NCI-H69 (cell line): ENCODE data around the gene AMIGO1.
"Not testable (repeated sequence)": the region's sequence is repeated elsewhere in the genome, so short reads cannot be mapped to it uniquely, and the experiment has no call there.

Experiments
- DNase-seq: peaks from one replicate; lab custom pipeline; 2025; lab: John Stamatoyannopoulos, UW

Gene AMIGO1

DNA sequence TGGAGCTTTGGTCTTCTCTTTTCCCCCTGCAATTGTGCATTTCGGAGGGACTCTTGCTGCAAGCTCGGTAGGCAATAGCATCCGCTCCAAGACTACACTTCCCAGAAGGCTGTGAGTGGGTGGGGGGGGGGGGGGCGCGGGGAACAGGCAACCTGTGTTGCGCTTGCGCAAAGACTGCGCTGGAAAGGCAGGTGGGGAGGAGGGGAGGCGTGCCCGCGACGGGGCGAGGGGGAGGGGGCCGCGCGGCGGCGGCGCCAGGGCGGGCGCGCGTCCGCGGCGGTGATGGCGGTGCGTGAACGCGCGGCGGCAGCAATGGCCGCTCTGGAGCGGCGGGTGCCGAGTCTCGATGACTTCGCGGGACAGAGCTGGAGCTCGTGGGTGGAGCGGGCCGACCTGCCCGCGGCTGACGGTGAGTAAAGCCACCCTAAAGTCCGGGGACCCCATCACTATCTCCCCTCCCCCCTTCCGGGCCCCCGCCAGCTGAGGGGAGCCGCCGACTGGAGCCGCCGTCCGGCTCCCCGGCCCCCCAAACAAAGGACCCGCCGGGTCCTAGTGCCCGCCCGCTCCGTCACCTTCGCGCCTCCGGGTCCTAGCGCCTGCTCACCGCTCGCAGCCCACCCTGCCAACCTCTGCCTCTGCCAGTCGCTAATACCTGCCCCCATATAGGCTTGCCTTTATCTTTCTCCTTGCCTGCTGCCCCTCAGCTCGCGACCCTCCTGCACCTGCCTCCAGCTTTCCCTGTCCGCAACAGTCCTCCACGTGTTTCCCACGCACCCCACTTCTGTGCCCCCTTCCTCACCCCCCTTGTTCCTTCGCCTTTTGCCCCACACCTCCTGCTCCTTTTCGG is 25.6 kb downstream of the AMIGO1 start, which contains the start of gene ATXN7L2:
Gene ATXN7L2 (plus strand): TSS at position 234 of the 847 bp plus-strand sequence. CDS start 49 bp downstream, at position 283.
- peak; percentile 91 for DNase-seq

DNA sequence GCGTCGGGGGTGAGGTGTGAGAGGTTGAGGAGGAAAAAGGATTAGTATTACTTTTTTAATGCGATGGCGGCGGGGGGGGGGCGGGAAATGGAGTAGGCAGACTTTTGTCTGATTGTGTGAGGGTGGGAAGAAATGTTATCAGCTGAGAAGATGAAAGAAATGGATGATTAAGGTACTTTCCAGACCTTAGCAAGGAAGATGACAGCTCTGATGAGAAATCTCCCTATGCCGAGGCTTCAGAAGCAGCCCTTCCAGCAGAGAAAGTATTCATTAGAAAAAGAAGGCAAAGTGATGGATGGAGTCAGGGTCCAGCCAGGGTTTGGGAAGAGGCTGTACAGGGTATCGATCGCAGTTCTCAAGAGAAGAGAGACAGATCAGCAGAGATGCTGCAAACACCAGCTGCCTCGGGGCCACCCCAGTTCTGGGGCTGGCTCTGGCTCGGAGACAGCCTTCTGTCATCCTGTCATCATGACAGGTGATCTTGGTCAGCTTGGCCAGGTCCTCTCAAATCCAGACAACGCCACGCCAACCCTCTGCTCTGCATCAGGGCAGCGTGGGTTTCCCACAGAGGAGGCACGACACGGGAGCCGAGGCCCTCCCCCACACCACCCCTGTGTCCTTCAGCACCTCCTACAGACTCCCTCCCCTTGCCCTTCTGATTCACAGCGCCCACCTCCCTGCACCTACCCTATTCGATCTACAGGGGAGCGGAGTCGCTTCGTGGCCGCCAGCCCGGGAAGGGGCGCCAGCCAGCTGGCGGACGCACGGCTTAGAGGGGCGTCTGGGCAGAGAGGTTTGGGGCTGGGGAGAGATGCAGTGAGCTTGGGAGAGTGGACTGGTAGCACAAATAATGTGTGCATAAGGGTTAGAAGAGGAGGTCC is 26.5 kb downstream of the AMIGO1 start:
- peak; percentile 73 for DNase-seq

DNA sequence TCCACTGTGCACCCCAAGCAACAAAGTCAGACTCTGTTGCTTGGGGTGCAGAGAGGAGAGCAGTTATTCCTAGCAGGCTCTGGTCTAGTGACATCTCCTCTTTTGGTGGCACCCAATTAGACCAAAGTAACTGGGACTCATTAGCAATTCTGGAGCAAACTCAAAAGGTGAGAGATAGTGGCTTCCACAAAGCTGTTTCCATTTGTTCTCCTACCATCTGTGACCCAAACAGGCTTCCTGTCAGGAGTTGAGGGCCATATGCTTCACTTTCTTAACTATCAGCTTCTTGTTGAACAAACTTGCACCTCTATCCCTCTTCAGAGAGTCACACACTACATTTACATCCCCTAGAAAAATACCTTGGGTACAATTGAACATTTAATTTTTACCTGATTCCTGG is 27.3 kb downstream of the AMIGO1 start:
- DNase-seq, result no peak

DNA sequence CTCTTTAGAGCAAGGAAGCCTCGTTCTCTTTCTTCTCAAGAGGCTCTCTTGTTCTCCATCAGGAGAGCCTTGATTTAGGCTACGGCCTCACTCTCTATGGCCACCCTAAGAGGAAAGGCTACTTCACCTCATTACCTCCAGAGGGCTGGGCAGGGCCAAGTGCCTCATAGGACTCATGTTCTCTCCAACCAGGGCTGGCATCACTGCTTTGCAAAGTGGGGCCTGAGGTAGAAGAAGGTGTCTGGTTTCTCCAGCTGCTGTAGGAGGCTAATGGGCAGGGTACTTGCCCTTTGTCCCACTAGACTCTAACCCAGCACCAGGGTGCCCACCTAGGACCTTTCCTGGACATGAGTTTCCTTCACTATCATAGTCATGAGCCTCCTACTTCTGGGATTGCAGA is 27.9 kb downstream of the AMIGO1 start:
- no peak for DNase-seq

DNA sequence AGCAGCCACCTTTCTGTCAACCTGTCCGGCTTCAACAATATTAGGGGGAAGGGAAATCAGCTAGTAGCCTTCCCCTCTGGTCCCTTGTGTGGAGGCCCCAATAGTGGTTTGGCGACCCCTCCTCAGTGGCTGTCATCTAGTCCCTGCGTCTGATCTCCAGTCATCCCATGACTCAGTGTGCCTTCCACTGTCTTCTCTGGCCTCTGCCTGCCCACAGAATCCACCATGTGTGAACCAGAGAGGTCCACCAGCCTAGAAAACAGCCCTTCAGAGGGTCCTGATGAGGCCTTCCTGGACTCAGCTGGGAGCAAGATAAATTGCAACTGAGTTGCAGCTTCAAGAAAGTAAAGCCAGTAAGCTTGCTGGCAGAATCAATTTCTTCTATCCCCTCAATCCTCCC is 29.6 kb downstream of the AMIGO1 start:
- DNase-seq, result no peak

DNA sequence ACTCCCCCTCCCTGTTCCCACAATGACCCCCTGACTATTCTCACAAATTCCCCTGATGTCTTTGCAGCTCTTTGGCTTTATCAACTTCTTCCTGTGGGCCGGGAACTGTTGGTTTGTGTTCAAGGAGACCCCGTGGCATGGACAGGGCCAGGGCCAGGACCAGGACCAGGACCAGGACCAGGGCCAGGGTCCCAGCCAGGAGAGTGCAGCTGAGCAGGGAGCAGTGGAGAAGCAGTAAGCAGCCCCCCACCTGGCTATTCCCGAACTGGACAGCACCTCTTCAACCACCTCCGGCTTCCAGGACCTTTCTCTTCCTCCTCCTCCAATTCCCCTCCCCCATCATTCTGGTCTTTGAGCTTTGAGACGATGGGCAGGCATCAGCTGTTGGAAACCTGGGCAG is 30.2 kb downstream of the AMIGO1 start:
- no peak for DNase-seq

DNA sequence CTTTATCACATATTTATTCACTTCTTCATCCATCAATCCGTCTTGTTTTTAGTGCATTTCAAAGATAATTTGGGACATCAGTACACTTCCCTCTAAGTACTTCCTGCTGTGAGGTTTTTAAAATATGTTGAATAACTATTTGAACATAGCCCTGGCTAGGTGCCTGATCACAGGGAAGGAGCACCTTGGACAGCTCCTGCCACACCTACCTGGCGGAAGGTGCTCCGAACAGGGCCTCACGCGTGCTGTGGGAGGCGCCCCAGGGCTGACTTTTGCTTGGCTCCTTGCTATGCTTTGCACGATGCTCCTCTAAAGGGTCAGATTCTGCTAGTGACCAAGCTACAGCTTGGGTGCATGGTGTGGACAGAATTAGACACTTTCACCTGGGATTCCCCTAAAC is 30.7 kb downstream of the AMIGO1 start:
- DNase-seq, result no peak

DNA sequence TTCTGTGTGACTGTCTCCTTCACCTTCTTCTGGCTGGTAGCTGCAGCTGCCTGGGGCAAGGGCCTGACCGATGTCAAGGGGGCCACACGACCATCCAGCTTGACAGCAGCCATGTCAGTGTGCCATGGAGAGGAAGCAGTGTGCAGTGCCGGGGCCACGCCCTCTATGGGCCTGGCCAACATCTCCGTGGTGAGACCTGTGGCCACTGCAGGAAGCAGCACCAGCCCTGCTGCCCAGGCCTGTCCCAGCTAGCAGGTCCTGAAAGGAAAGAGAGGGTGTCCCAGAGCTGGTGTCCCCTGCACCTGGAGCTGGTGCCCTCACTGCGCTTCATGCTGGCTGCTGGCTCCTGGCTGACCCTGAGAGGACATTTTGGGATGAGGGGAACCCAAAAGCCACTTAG is 31.7 kb downstream of the AMIGO1 start:
- DNase-seq, result no peak

DNA sequence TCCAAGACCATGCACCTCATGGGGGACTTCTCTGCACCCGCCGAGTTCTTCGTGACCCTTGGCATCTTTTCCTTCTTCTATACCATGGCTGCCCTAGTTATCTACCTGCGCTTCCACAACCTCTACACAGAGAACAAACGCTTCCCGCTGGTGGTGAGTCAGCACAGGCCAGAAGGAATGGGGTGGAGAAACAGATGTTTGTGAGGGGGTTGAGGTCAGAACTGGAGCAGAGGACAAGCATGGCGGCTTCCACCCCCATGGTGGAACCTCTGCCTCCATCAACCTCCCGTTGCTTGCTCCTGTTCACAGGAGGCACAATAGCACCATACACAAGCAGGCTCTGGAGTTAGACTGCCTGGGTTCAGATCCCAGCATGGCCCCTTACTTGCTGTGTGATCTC is 32.7 kb downstream of the AMIGO1 start:
- no peak for DNase-seq

DNA sequence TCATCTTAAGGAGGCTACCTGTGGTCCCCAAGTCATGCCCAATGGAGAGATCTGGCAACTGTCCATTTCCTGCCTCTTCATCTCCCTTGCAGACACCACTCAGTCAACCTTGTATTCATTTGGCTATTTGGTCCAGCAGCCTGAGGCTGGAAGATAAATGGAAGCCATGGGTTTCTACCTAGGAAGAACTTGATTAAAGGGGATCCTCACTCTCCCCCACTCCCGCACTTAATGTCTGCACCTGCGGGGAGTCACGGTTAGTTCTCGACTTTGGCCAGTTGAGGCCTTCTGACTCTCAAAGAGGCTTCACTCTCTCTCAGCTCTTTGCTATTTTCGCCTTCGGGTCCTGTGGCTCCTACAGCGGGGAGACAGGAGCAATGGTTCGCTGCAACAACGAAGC is 34.3 kb downstream of the AMIGO1 start:
- DNase-seq, result no peak

DNA sequence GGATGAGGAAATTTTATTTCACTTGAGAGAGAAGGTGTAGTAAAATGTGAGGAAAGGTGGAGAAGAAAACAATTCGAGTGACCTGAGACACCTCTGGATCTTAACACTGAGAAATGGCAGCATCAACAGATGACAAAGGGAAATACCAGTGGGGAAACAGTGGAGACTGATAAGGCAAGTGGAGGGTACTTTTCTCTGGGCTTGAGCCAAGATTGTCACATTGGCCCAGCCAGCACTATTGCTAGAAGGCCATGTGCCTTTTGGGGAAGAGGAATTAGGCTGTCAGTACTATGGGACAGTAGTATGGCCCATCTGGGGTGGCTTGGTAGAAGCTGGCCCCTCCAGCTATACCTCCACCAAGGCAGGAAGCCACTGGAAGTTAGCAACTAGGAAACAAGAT is 34.8 kb downstream of the AMIGO1 start:
- DNase-seq, result no peak

DNA sequence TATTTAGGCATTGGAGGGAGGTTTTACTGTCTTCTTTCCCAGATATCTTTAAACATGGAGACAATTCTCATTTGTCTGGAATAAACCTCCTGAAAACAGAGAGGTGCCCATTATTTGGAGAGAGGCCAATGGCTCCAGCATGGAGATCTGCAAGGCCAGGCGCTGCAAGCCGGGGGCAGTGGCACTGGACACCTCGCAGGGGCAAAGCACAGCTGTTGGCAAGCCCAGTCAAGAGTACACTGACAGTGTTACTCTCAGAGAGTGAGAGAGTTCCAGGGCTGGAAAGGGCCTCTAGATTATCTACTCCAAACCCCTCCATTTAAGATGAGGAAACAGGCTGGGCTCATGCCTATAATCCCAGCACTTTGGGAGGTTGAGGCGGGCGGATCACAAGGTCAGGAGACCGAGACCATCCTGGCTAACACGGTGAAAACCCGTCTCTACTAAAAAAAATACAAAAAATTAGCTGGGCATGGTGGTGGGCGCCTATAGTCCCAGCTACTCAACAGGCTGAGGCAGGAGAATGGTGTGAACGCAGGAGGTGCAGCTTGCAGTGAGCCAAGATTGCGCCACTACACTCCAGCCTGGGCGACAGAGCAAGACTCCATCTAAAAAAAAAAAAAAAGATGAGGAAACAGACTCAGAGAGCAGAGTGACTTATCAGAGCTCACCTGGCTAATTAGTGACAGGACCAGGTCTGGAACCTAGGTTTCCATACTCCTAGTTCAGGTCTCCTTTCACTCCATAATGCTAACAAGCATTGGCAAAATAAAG is 36.1 kb downstream of the AMIGO1 start:
- not testable (repeated sequence) for DNase-seq

DNA sequence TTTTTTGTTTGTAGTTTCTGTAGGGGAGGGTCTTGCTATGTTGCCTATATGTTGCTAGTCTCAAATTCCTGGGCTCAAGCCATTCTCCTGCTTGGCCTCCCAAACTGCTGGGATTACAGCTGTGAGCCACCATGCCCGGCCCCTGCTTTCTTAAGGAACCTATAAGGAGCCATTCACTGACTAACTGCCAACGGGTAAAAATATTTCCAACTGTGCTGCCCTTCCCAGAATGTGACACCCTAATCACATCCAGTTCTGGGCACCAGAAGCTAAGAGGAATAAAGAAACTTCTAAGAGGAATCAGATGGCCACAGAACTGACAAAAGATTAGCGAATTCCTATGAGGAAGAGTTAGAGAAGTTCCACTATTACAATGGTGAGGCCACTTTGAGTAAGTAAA is 36.7 kb downstream of the AMIGO1 start:
- DNase-seq, result no peak

DNA sequence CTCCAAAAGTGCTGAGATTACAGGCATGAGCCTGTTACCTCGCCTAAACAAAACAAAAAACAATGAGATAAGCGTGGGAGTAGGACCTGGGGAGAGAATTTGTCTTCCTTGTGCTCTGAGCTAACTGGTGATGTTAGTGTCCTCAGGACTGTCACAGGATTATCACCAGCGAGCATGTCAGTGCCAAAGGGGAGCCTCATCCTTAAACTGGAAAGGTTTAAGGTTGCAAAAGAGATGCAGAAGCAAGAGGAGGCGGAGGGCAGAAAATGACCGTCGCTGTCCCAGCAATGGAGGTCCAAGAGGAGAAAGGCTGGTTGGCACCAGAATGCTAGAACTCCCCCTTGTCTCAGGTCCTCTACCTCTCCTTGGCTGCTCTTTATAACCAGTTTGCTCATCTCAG is 39.3 kb downstream of the AMIGO1 start:
- DNase-seq, result no peak

DNA sequence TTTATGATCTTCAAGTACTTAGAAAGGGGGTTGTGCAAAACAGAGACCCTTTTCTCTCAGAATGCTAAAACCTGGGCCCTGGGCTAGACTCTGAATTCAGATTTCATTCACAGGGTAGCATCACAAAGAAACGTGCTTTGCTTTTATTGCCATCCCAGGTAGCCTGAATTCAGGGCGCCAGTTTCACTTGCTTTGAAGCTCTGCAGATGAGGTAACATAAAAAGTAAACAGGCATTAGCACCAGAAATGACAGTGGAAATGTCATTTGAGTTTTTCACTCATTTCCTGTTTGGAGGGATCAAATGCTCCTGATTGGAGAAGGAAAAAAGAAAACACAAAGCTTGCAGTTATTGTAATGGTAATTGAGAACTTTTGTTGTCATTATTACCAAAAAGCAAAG is 40.6 kb downstream of the AMIGO1 start:
- no peak for DNase-seq

DNA sequence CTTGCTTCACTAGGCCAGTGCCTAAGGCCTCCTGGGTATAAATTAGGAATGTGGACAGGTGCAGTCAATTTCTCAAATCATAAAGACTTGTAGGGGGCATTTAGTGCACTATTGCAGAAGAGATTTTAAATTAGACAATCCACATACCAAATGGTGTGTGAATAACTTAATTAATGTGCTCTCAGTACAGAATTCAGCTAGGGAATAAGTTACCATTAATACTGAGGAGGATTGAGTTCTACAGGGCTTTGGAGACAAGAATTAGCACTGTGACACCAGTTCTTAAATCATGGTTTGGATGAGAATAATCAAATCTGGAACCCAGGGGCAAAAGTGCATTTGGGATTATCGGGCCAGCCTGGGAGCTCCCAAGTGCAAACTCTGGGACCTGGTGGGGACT is 41.5 kb downstream of the AMIGO1 start:
- no peak for DNase-seq

DNA sequence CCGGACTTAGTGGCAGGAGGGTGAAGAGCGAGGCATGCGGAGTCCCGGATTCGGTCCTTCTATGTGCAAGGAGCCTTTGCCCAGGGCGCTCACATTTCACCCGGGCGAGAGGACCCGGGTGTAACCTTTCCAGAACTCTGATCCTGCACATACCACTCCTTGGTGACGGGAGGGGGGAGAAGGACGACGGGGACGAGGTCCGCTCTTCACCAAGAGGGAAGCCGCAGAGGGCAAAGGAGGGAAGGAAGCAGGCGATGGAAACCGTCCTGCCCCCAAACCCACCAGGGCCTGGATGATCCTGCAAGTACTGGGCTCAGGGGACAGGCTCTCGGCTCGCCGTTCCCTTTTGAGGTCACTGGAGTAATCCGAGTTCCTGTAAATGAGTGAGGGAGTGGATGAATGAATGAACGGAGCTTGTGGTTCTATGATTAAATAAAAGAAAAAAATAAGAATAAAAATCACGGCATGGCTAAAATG is 42.2 kb downstream of the AMIGO1 start:
- no peak for DNase-seq

DNA sequence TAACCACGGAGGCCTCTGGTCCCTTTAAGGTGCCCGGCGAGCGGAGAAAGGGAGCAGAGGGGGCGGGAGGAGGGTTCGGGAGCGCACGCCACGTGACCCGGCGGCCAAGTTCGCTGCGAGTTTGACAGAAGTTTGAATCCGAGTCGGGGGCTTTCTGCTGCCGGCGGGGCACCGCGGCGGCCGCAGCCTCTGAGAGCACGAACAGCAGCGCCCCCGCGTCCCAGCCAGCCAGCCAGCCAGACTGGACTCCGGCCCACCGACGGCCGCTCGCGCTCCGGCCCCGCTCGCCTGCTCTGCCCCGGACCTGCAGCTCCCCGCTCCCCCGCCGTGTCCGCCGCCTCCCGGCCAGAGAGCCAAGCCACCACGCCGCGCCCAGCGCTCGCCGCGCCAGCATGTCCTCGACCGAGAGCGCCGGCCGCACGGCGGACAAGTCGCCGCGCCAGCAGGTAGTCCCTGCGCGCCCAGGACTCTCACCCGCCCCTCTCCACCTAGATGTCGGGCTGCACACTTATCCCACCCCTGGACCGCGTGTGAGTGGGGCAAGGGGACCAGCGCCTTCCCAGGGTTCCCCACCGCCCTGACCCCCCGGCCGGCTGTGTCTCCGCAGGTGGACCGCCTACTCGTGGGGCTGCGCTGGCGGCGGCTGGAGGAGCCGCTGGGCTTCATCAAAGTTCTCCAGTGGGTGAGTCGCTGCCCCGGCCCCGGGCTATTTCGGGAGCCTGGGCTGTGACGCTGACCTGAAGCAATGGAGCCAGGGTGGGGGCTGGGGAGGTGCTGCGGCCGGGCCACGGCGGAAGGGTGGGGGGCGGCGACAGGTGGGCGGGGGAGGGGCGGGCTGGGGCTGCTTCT is 42.9 kb downstream of the AMIGO1 start, which contains the start of gene SYPL2:
Gene SYPL2 (plus strand): TSS at position 95 of the 849 bp plus-strand sequence. CDS start 298 bp downstream, at position 393.
- DNase-seq, result peak; percentile 29

DNA sequence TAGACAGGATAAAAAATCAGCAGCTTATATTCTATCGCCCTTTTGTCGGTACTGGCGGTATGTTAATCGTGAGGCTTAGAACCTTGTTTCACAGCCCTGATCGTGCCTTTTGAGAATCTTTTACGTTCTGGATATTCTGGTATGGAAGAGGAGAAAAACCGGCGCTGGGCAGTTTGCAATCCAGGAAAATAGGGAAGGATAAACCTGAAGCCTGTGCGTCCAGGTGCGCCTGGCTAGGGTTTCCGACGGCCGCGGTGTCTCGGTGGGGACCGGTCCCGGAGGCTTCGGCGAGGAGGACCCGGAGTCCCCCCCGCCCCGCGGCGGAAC is 43.4 kb downstream of the AMIGO1 start:
- peak; percentile 26 for DNase-seq

DNA sequence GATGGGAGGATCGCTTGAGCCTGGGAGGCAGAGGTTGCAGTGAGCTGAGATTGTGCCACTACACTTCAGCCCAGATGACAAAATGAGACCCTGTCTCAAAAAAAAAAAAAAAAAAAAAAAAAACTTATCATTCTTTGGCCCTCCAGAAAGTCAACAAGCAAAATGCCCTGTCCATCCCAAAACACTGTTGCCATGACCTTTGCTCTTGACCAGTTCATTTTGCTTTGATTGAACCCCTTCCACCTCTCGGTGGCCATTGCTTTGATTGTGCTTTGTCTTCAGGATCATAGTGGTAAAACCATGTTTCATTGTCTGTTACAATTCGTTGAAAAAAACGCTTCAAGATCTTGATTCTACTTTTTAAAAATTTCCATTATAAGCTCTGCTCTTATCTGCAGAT is 51.7 kb downstream of the AMIGO1 start:
- DNase-seq, result no peak

DNA sequence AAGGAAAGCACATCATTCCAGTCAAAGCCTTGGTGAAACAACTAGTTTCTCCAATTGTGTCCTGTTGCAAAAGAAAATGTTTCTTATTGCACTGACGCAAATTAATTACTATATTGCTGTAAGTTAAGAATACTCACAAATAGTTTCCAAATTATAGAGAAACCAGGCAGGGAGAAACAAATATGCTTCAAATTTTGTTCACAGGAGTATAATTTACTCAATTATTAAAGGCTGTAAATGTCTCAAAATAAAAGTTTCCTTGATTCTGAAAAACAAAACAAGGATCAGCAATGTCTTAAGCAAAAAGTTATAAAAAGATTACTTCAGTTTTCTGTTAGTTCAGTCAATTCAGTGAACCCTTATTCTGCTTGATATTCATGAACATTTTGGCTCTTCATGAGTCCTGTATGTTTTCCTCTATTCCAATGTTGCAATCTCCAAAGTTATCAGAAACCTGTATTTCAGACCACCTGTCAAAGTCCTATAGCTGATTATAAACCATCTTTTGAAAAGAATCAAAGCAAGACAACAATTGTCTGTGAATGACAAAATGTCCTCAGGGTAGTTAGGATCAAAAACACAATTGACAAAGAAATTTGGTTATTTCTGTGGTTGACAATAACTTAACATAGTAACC is 54.9 kb downstream of the AMIGO1 start:
- no peak for DNase-seq
